Parathyroid adenoma (tissue), 2 donors: ENCODE data around the gene PES1.
"Not testable (repeated sequence)": the region's sequence is repeated elsewhere in the genome, so short reads cannot be mapped to it uniquely, and the experiment has no call there.

ENCODE experiments used
- H2AFZ ChIP-seq: fragments of 300-600 bp; sonication (generic); one replicate; pipeline ENCODE4 v1.7.0; 2017; ENCODE audit warnings: antibody characterized with exemption, mild to moderate bottlenecking
- H3K27ac ChIP-seq: fragments of 300-600 bp; sonication (generic); one replicate; pipeline ENCODE4 v1.7.0; 2017
- H3K27me3 ChIP-seq: fragments of 300-600 bp; sonication (generic); one replicate; pipeline ENCODE4 v1.7.0; 2017; ENCODE audit warnings: low read length; ENCODE audit not compliant: control insufficient read depth, insufficient read depth
- H3K36me3 ChIP-seq: fragments of 300-600 bp; sonication (generic); one replicate; pipeline ENCODE4 v1.7.0; 2017; ENCODE audit warnings: low read length; ENCODE audit not compliant: control insufficient read depth, insufficient read depth
- H3K4me1 ChIP-seq: fragments of 300-600 bp; sonication (generic); one replicate; pipeline ENCODE4 v1.7.0; 2017; ENCODE audit warnings: control low read depth
- H3K4me2 ChIP-seq: fragments of 300-600 bp; sonication (generic); one replicate; pipeline ENCODE4 v1.7.0; 2017; ENCODE audit warnings: low read length
- H3K4me3 ChIP-seq: fragments of 300-600 bp; sonication (generic); one replicate; pipeline ENCODE4 v1.7.0; 2017; ENCODE audit warnings: low read depth, low read length
- H3K79me2 ChIP-seq: fragments of 300-600 bp; sonication (generic); one replicate; pipeline ENCODE4 v1.7.0; 2017; ENCODE audit warnings: control low read depth
- H3K9ac ChIP-seq: fragments of 300-600 bp; sonication (generic); one replicate; pipeline ENCODE4 v1.7.0; 2017; ENCODE audit warnings: mild to moderate bottlenecking
- H3K9me3 ChIP-seq: fragments of 300-600 bp; sonication (generic); one replicate; pipeline ENCODE4 v1.7.0; 2017; ENCODE audit warnings: low read length; ENCODE audit not compliant: control insufficient read depth
- CTCF ChIP-seq: fragments of 300-600 bp; sonication (generic); IDR thresholded peaks from one replicate; pipeline ENCODE4 v1.7.0; 2017; ENCODE audit warnings: antibody characterized with exemption, mild to moderate bottlenecking
- donor health status: primary hyperparathyroidism.

PES1 gene

DNA sequence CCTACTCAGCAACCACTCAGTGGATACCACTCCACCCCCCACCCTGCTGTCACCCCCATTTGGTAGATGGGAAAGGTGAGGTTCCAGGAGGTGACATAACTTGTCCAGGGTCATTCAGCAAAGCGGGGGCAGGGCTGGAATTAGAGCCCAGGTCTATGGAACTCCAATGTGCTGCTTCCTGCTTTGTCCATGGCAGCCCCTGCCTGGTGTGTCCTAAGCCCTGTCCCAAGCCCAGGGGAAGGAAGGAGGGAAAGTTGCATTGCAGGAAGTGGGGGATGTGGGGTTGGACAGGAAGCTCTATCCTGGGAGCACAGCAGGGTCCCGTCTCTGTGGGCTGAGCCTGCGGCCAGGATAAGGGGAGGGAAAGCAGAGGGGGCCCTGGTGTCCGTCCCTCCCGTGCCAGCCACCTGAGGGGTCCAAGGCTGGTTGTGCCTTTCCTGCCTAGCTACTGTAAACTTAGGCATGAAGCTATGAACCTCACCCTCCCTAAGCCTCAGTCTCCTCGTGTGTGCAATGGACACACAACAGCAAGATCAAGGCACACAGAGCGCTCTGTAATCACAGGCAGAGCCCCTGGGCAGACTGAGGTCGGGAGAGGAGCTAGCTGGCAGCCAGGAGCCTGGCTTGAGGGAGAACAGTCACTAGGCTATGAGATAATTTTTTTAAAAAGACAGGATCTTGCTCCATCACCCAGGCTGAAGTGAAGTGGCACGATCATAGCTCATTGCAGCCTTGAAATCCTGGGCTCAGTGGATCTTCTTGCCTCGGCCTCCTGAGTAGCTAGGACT, 30.1 kb downstream of the PES1 start:
- Histone ChIP-seq H3K27ac (no peak overlapping the region), H3K4me2 (no peak overlapping the region)

DNA sequence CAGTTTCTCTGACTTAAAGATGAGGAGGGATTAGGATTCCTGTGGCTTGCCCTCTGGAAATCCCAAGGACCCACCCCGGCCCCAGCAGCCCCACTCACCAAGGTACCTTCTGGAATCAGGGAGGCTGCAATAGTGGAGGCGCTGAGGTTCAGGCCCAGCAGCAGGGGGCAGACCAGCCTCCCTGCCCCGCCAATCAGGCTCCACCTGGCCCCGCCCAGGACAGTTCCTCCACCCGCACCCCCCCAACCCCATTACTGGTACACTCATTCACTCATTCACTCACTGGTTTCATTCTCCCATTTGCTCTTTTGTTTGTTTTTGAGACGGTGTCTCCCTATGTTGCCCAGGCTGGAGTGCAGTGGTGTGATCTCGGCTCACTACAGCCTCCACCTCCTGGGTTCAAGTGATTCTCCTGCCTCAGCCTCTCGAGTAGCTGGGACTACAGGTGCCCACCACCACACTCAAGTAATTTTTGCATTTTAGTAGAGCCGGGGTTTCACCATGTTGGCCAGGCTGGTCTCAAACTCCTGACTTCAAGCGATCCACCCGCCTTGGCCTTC, 31.0 kb downstream of the PES1 start:
- H3K4me1 ChIP-seq, H3K27me3 ChIP-seq, H3K27ac ChIP-seq, H2AFZ ChIP-seq, H3K36me3 ChIP-seq, H3K4me2 ChIP-seq, H3K4me3 ChIP-seq, H3K9me3 ChIP-seq, H3K9ac ChIP-seq, H3K79me2 ChIP-seq: not testable (repeated sequence)

More for the DNA sequence above, 30.1 kb downstream of the PES1 start:
- Histone ChIP-seq H3K4me3 (no peak overlapping the region), H3K4me1 (no peaks in the 10 kb centered on the region), H3K36me3 (no peaks in the 10 kb centered on the region), H3K9ac (no peak overlapping the region), H2AFZ (no peak overlapping the region), H3K9me3 (no peaks in the 10 kb centered on the region), H3K79me2 (no peaks in the 10 kb centered on the region), H3K27me3 (no peaks in the 10 kb centered on the region)
- TF ChIP-seq CTCF: no peak

DNA sequence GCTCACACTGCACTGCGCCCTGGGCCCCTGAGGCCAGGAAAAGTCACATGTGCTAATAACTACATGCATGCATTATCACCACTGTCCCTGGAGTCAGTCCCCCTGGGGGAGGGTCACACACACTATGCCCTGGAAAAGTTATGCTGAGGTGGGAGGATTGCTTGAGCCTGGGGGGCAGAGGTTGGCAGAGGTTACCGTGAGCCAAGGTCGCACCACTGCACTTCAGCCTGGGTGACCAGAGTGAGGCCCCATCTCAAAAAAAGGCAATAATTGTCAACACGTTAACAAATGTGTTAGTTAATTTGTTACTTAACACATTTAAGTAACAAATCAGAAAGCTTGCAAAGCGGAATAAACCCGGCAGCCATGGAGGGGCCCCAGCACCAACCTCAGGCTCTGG, 31.8 kb downstream of the PES1 start:
- Histone ChIP-seq H3K4me3 (no peak overlapping the region), H3K4me2 (no peak overlapping the region), H3K27me3 (no peaks in the 10 kb centered on the region), H3K9ac (no peak overlapping the region), H3K79me2 (no peaks in the 10 kb centered on the region), H3K4me1 (no peaks in the 10 kb centered on the region), H3K9me3 (no peaks in the 10 kb centered on the region), H3K36me3 (no peaks in the 10 kb centered on the region), H2AFZ (no peak overlapping the region), H3K27ac (no peak overlapping the region)
- no peak for TF ChIP-seq CTCF

- Histone ChIP-seq H3K4me2 (no peak overlapping the region), H3K36me3 (no peaks in the 10 kb centered on the region), H2AFZ (no peak overlapping the region), H3K79me2 (no peaks in the 10 kb centered on the region), H3K4me1 (no peaks in the 10 kb centered on the region), H3K9me3 (no peaks in the 10 kb centered on the region), H3K4me3 (no peak overlapping the region), H3K27me3 (no peaks in the 10 kb centered on the region), H3K9ac (no peak overlapping the region), H3K27ac (no peak overlapping the region)
- TF ChIP-seq CTCF: no peak
Measured at GRCh38 chr22:30557243-30557642, 34.5 kb downstream of the PES1 start.

GRCh38 chr22:30556388-30556787, 35.3 kb downstream of the PES1 start:
- no peak overlapping the region for H3K9ac ChIP-seq
- no peaks in the 10 kb centered on the region for H3K79me2 ChIP-seq
- no peaks in the 10 kb centered on the region for H3K36me3 ChIP-seq
- H3K27me3 ChIP-seq: no peaks in the 10 kb centered on the region
- H2AFZ ChIP-seq: no peak overlapping the region
- no peak overlapping the region for H3K4me3 ChIP-seq
- no peak overlapping the region for H3K4me2 ChIP-seq
- H3K27ac ChIP-seq: no peak overlapping the region
- H3K4me1 ChIP-seq: no peaks in the 10 kb centered on the region
- no peak for TF ChIP-seq CTCF
- H3K9me3 ChIP-seq: no peaks in the 10 kb centered on the region
